ENCODE measurements around the gene TSHZ2.

DNA sequence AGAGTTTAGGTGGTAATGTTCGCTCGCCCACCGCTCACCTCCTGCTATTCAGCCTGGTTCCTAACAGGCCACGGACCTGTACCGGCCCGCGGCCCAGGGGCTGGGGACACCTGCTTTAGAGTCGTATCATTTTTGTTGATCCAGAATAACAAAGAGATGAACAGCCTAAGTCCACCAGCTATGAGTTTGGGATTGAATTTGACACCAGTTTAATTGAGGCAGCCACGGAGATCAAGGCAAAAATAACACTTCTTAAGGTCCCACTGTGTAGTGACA, 108.5 kb downstream of the TSHZ2 start:
- no peak for TF ChIP-seq POLR2AphosphoS5 (IDR thresholded peaks at IDR 0.05)
- no peak for TF ChIP-seq POLR2A (IDR thresholded peaks at IDR 0.05)
